ENCODE measurements around the gene PARD3. TPM values are rescaled to one million over a fixed set of nuclear protein-coding genes. Genes with fewer than 3 reads are reported as not detected.

PARD3 gene
- total RNA-seq, 1 experiment from 2014 or later, result 51.8 TPM

DNA sequence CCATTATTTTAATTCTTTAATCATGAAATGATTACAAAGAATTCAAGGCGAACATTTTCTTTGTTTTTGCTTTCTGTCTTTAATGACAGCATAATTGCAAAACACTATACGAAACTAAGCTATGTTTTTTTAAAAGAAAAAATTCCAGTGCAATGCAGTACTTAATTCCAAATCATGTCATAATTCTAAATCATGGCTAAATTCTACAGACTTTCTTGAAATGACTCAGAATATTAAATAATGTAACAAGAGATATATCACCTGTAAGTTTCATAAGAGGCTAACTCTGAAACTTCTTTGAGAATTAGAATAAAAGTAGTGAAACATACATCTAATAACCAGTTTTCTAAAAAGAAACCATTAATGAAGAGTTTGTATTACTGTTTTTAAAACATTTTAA lies 671.6 kb downstream of the PARD3 start (continued):
- TF ChIP-seq ZBTB21 (CRISPR knock-in tag; IDR thresholded peaks at IDR 0.05; ENCODE audit: borderline replicate concordance) (no peak), GABPB1 (CRISPR knock-in tag; IDR thresholded peaks at IDR 0.05) (no peak), EMX1 (CRISPR knock-in tag; IDR thresholded peaks at IDR 0.05) (no peak), IRF2 (CRISPR knock-in tag; IDR thresholded peaks at IDR 0.05; ENCODE audit: borderline replicate concordance, low read depth) (no peak)
- TF ChIP-seq, protein P1, sequence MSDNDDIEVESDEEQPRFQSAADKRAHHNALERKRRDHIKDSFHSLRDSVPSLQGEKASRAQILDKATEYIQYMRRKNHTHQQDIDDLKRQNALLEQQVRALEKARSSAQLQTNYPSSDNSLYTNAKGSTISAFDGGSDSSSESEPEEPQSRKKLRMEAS (CRISPR knock-in tag; IDR thresholded peaks at IDR 0.05), result no peak
- TF ChIP-seq, protein P2, sequence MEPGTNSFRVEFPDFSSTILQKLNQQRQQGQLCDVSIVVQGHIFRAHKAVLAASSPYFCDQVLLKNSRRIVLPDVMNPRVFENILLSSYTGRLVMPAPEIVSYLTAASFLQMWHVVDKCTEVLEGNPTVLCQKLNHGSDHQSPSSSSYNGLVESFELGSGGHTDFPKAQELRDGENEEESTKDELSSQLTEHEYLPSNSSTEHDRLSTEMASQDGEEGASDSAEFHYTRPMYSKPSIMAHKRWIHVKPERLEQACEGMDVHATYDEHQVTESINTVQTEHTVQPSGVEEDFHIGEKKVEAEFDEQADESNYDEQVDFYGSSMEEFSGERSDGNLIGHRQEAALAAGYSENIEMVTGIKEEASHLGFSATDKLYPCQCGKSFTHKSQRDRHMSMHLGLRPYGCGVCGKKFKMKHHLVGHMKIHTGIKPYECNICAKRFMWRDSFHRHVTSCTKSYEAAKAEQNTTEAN (CRISPR knock-in tag; IDR thresholded peaks at IDR 0.05), result no peak

DNA sequence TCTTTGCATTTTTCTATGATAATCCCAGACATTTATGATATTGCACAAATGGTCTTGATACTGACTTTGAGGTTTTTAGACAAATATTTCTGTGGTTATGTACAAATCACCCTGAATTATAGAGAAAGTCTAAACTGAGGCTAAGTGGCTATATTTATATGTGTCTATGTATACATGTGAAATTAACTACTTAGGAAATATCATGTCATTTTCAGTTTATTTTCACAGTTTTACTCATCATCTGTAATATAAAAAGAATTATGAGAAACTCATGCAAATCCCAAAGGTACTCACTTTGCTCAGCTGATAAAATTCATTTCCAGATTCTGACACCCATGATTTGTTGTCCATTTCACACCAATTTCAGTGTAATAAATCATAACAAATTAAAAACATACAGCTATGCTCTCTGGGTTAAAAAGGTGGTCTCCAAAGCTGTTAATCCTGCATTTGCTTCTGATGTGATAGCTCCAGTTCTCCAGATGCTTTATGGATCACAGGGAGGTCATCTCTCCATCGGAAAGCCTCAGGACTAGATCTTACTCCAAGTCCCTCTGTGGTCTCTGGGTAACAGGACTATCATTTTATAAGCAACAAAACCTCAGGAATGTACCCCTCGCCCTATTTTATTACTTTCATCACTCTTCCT lies 673.9 kb downstream of the PARD3 start:
- no peaks in the 10 kb centered on the region for H3K27me3 Mint-ChIP-seq (ENCODE audit: low read depth)
- no peak for DNase-seq (ENCODE audit: low spot score)
- H3K4me1 Mint-ChIP-seq, result peaks cover 12% of the 10 kb centered on the region
- TF ChIP-seq FOXK1 (CRISPR knock-in tag; IDR thresholded peaks at IDR 0.05) (no peak), HMGA2 (CRISPR knock-in tag; IDR thresholded peaks at IDR 0.05) (no peak), ZNF317 (CRISPR knock-in tag; IDR thresholded peaks at IDR 0.05; ENCODE audit: borderline replicate concordance, low read depth) (no peak), ZNF671 (CRISPR knock-in tag; IDR thresholded peaks at IDR 0.05) (no peak), ZNF423 (CRISPR knock-in tag; IDR thresholded peaks at IDR 0.05) (no peak), NR3C1 (CRISPR knock-in tag; conservative IDR thresholded peaks at IDR 0.05; ENCODE audit: low read depth) (no peak), JUN (CRISPR knock-in tag; IDR thresholded peaks at IDR 0.05) (no peak), PRRX2 (CRISPR knock-in tag; IDR thresholded peaks at IDR 0.05) (no peak), ETV6 (CRISPR knock-in tag; IDR thresholded peaks at IDR 0.05) (no peak)
- TF ChIP-seq, protein P3, sequence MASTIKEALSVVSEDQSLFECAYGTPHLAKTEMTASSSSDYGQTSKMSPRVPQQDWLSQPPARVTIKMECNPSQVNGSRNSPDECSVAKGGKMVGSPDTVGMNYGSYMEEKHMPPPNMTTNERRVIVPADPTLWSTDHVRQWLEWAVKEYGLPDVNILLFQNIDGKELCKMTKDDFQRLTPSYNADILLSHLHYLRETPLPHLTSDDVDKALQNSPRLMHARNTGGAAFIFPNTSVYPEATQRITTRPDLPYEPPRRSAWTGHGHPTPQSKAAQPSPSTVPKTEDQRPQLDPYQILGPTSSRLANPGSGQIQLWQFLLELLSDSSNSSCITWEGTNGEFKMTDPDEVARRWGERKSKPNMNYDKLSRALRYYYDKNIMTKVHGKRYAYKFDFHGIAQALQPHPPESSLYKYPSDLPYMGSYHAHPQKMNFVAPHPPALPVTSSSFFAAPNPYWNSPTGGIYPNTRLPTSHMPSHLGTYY (CRISPR knock-in tag; IDR thresholded peaks at IDR 0.05), result no peak
- TF ChIP-seq, protein P4, sequence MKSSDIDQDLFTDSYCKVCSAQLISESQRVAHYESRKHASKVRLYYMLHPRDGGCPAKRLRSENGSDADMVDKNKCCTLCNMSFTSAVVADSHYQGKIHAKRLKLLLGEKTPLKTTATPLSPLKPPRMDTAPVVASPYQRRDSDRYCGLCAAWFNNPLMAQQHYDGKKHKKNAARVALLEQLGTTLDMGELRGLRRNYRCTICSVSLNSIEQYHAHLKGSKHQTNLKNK (CRISPR knock-in tag; IDR thresholded peaks at IDR 0.05), result no peak
- TF ChIP-seq, protein P5, sequence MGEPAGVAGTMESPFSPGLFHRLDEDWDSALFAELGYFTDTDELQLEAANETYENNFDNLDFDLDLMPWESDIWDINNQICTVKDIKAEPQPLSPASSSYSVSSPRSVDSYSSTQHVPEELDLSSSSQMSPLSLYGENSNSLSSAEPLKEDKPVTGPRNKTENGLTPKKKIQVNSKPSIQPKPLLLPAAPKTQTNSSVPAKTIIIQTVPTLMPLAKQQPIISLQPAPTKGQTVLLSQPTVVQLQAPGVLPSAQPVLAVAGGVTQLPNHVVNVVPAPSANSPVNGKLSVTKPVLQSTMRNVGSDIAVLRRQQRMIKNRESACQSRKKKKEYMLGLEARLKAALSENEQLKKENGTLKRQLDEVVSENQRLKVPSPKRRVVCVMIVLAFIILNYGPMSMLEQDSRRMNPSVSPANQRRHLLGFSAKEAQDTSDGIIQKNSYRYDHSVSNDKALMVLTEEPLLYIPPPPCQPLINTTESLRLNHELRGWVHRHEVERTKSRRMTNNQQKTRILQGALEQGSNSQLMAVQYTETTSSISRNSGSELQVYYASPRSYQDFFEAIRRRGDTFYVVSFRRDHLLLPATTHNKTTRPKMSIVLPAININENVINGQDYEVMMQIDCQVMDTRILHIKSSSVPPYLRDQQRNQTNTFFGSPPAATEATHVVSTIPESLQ (CRISPR knock-in tag; IDR thresholded peaks at IDR 0.05), result no peak
- no peak for ATAC-seq
- CTCF ChIA-PET, result no interaction called here
- POLR2A ChIA-PET, result no interaction called here
- no peaks in the 10 kb centered on the region for H3K36me3 Mint-ChIP-seq
- no peak overlapping the region for H3K4me3 Mint-ChIP-seq
- H3K9me3 Mint-ChIP-seq, result no peaks in the 10 kb centered on the region
- H3K27ac Mint-ChIP-seq, result no peak overlapping the region

DNA sequence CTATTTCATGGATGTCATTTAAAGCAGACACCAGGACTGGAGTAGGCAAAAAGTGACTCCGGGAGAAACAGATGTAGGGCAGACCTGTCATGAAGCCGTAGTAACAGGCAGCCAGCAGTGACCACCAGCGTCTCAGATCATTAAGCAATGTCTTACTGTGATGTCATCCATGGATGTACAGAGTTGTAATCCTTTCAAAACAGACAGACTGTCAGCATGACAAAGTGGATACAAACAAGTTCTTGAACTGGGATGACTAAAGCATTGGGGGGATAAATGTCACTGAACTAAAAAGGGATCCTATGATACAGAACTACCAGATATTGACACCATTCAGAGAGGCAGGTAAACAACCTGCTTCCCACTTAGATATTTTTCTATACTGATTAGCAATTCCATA lies 675.5 kb downstream of the PARD3 start:
- H3K4me3 Mint-ChIP-seq, result no peak overlapping the region
- peaks cover 12% of the 10 kb centered on the region for H3K4me1 Mint-ChIP-seq
- CTCF ChIA-PET, result no interaction called here
- H3K27ac Mint-ChIP-seq, result no peak overlapping the region
- ATAC-seq (no peak), DNase-seq (ENCODE audit: low spot score) (no peak)
- no peaks in the 10 kb centered on the region for H3K36me3 Mint-ChIP-seq
- H3K9me3 Mint-ChIP-seq, result no peaks in the 10 kb centered on the region
- TF ChIP-seq SMAD3 (CRISPR knock-in tag; IDR thresholded peaks at IDR 0.05; ENCODE audit: borderline replicate concordance), result no peak
- POLR2A ChIA-PET, result no interaction called here
- H3K27me3 Mint-ChIP-seq (ENCODE audit: low read depth), result no peaks in the 10 kb centered on the region
